Tibial artery (tissue), 4 donors: Measurements from ENCODE around the gene MTG2.

Experiments used
- DNase-seq, 2 donors: peaks; one replicate each; pipeline ENCODE4 v3.0.0-alpha.2; 2019
- H3K27ac ChIP-seq, 2 donors: fragments of 200-600 bp; sonication (generic) in 1 of 2; 1 replicate in 1 of 2; 2 replicates in 1 of 2; pipeline ENCODE4 v1.5.1; 2018 to 2019; ENCODE audit warnings: mild to moderate bottlenecking in 1 of 2
- H3K27me3 ChIP-seq, 2 donors: fragments of 200-600 bp; sonication (generic) in 1 of 2; one replicate each; pipeline versions ENCODE4 v1.5.1 to v1.6.0; 2016 to 2019
- H3K36me3 ChIP-seq, 3 donors: fragments of 200-600 bp; sonication (generic) in 2 of 3; one replicate each; pipeline ENCODE4 v1.5.1; 2016 to 2019; ENCODE audit warnings: mild to moderate bottlenecking in 2 of 3
- H3K4me1 ChIP-seq, 4 donors: fragments of 200-600 bp; sonication (generic) in 2 of 4; 1 replicate in 3 of 4; 2 replicates in 1 of 4; pipeline ENCODE4 v1.5.1; 2016 to 2019
- H3K4me3 ChIP-seq, 2 donors: fragments of 200-600 bp; sonication (generic) in 1 of 2; 1 replicate in 1 of 2; 2 replicates in 1 of 2; pipeline ENCODE4 v1.5.1; 2018 to 2019; ENCODE audit warnings: mild to moderate bottlenecking in 2 of 2
- H3K9me3 ChIP-seq, 3 donors: fragments of 200-600 bp; sonication (generic) in 1 of 3; one replicate each; pipeline ENCODE4 v1.5.1; 2016 to 2019
- CTCF ChIP-seq, 2 experiments: fragments of 200-600 bp in 1 of 2; fragments of 450-650 bp in 1 of 2; IDR thresholded peaks; one replicate each; pipeline ENCODE4 v1.5.1; 2017 to 2019; ENCODE audit warnings: antibody characterized with exemption in 2 of 2, mild to moderate bottlenecking in 1 of 2, moderate library complexity in 1 of 2
- intact Hi-C: fragments of 100-400 bp; cut with DNase I; formaldehyde crosslinking; loops from one replicate; pipeline ENCODE4 v1.15.0; 2023; ENCODE audit warnings: low total_unique reads

Gene MTG2

GRCh38 chr20:62183426-62184142 lies 756 bp downstream of the MTG2 start:
- Histone ChIP-seq H3K36me3 (peaks cover 0 to 13% (median 13%) of the 10 kb centered on the region in 3 donors), H3K4me1 (peaks cover 0 to 32% (median 22%) of the 10 kb centered on the region in 4 donors), H3K27ac (peak overlapping the region; percentile 83 to 97), H3K4me3 (peak overlapping the region; percentile 93 to 94), H3K9me3 (no peaks in the 10 kb centered on the region), H3K27me3 (no peaks in the 10 kb centered on the region)
- no peak for TF ChIP-seq CTCF (IDR thresholded peaks at IDR 0.05)
- intact Hi-C loops: loop anchor here (10.0 kb wide), 1 partner anchor 51 kb away; the partner anchor contains the start of gene OSBPL2
- no peak for DNase-seq

- Histone ChIP-seq H3K27me3 (no peaks in the 10 kb centered on the region), H3K4me1 (peaks cover 0 to 32% (median 22%) of the 10 kb centered on the region in 4 donors), H3K9me3 (no peaks in the 10 kb centered on the region), H3K4me3 (no peak overlapping the region), H3K27ac (no peak overlapping the region), H3K36me3 (peaks cover 8 to 17% (median 15%) of the 10 kb centered on the region in 3 donors)
- intact Hi-C loops: loop anchor here (10.0 kb wide), 1 partner anchor 49 kb away; the partner anchor contains the start of gene OSBPL2
- no peak for DNase-seq
- no peak for TF ChIP-seq CTCF (IDR thresholded peaks at IDR 0.05)
Observed at GRCh38 chr20:62186096-62186426, 3.2 kb downstream of the MTG2 start.

GRCh38 chr20:62186887-62187866 lies 4.3 kb downstream of the MTG2 start:
- no peaks in the 10 kb centered on the region for H3K27me3 ChIP-seq
- intact Hi-C loops: loop anchor here (10.0 kb wide), 1 partner anchor 48 kb away; the partner anchor contains the start of gene OSBPL2
- no peak overlapping the region for H3K4me3 ChIP-seq
- H3K9me3 ChIP-seq: no peaks in the 10 kb centered on the region
- DNase-seq: no peak
- peaks cover 8 to 28% (median 16%) of the 10 kb centered on the region in 3 donors for H3K36me3 ChIP-seq
- no peak for TF ChIP-seq CTCF (IDR thresholded peaks at IDR 0.05)
- peaks cover 0 to 29% (median 21%) of the 10 kb centered on the region in 4 donors for H3K4me1 ChIP-seq
- H3K27ac ChIP-seq: no peak overlapping the region

GRCh38 chr20:62190639-62191411 lies 8.0 kb downstream of the MTG2 start:
- Histone ChIP-seq H3K9me3 (no peaks in the 10 kb centered on the region), H3K27ac (no peak overlapping the region), H3K36me3 (peaks cover 11 to 57% (median 28%) of the 10 kb centered on the region in 3 donors), H3K27me3 (no peaks in the 10 kb centered on the region), H3K4me3 (no peak overlapping the region), H3K4me1 (peaks cover 0 to 11% (median 4%) of the 10 kb centered on the region in 4 donors)
- no peak for TF ChIP-seq CTCF (IDR thresholded peaks at IDR 0.05)
- intact Hi-C loops: no loop called here
- no peak for DNase-seq
